Neural cell (in vitro differentiated cells): Measurements from ENCODE around the gene ZC3H7B.

Experiments used
- EP300 ChIP-seq: fragments of 450-650 bp; conservative IDR thresholded peaks from 2 replicates; pipeline ENCODE4 v1.6.1; 2014; ENCODE audit warnings: antibody characterized with exemption, mild to moderate bottlenecking, moderate library complexity; ENCODE audit not compliant: poor library complexity, severe bottlenecking
- EZH2 ChIP-seq: fragments of 200-600, 300-800 bp; shearing (Covaris generic), sonication (generic); IDR thresholded peaks from 2 replicates; pipeline ENCODE4 v1.6.1; 2014; ENCODE audit warnings: antibody characterized with exemption, low read length, borderline replicate concordance, mild to moderate bottlenecking; ENCODE audit not compliant: insufficient read depth, poor library complexity, severe bottlenecking
- MXI1 ChIP-seq: fragments of 450-650 bp; conservative IDR thresholded peaks from 2 replicates; pipeline ENCODE4 v1.6.1; 2014; ENCODE audit warnings: antibody characterized with exemption, mild to moderate bottlenecking; ENCODE audit not compliant: poor library complexity, severe bottlenecking
- POLR2AphosphoS5 ChIP-seq: IDR thresholded peaks from 2 replicates; pipeline ENCODE4 v1.6.1; 2012
- RAD21 ChIP-seq: fragments of 450-650 bp; conservative IDR thresholded peaks from 2 replicates; pipeline ENCODE4 v1.6.1; 2014; ENCODE audit warnings: antibody characterized with exemption, mild to moderate bottlenecking, moderate library complexity
- SMC3 ChIP-seq: fragments of 450-650 bp; conservative IDR thresholded peaks from 2 replicates; pipeline ENCODE4 v1.6.1; 2014; ENCODE audit warnings: antibody characterized with exemption, mild to moderate bottlenecking, moderate library complexity; ENCODE audit not compliant: poor library complexity
- TF ChIP-seq, protein P1 (sequence below): fragments of 450-650 bp; IDR thresholded peaks from 2 replicates; pipeline ENCODE4 v1.5.1; 2014; ENCODE audit warnings: antibody characterized with exemption, mild to moderate bottlenecking, moderate library complexity; ENCODE audit not compliant: poor library complexity, severe bottlenecking

DNA sequence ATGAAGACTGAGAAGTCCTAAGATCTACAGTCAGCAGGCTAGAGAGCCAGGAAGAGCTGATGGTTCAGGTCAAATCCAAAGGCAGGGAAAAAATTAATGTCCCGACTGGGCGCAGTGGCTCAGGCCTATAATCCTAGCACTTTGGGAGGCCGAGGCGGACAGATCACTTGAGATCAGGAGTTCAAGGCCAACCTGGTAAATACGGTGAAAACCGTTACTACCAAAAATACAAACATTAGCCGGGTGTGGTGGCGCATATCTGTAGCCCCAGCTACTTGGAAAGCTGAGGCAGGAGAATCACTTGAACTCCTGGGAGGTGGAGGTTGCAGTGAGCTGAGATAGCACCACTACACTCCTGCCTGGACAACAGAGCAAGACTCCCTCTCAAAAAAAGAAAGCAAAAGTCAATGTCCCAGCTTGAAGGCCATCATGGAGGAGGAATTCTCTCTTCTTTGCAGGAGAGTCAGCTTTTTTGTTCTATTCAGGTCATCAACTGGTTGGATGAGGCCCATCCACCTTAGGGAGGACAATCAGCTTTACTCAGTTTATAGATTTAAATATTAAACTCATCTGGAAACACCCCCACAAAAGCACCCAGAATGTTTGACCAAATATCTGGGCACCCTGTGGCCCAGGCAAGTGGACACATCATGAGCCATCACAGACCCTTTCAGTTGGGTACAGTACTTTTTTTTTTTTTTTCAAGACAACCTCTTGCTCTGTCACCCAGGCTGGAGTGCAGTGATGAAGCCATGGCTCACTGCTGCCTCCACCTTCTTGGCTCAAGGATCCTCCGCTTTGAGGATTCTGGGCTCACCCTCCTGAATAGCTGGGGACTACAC lies 4.3 kb upstream of the ZC3H7B start:
- TF ChIP-seq RAD21 (no peak), SMC3 (no peak), EZH2 (no peak), MXI1 (no peak), POLR2AphosphoS5 (no peak), EP300 (no peak)
- TF ChIP-seq, protein P1, sequence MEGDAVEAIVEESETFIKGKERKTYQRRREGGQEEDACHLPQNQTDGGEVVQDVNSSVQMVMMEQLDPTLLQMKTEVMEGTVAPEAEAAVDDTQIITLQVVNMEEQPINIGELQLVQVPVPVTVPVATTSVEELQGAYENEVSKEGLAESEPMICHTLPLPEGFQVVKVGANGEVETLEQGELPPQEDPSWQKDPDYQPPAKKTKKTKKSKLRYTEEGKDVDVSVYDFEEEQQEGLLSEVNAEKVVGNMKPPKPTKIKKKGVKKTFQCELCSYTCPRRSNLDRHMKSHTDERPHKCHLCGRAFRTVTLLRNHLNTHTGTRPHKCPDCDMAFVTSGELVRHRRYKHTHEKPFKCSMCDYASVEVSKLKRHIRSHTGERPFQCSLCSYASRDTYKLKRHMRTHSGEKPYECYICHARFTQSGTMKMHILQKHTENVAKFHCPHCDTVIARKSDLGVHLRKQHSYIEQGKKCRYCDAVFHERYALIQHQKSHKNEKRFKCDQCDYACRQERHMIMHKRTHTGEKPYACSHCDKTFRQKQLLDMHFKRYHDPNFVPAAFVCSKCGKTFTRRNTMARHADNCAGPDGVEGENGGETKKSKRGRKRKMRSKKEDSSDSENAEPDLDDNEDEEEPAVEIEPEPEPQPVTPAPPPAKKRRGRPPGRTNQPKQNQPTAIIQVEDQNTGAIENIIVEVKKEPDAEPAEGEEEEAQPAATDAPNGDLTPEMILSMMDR = no peak
